HEK293 (cell line): ENCODE results near the gene TNKS2.

Experiments used
- RBAK ChIP-seq: fragments of 450-650 bp; formaldehyde crosslinking; IDR thresholded peaks from 2 replicates; pipeline ENCODE4 v1.5.1; 2016; ENCODE audit warnings: missing biosample characterization, missing genetic modification characterization
- SETDB1 ChIP-seq: IDR thresholded peaks from one replicate; pipeline ENCODE4 v1.6.1; 2017; ENCODE audit warnings: mild to moderate bottlenecking, low read length, moderate library complexity, mixed read lengths; ENCODE audit not compliant: insufficient read length
- TF ChIP-seq, protein P1 (sequence below): fragments of 450-650 bp; formaldehyde crosslinking; IDR thresholded peaks from 2 replicates; pipeline ENCODE4 v1.5.1; 2016; ENCODE audit warnings: missing biosample characterization, missing genetic modification characterization

DNA sequence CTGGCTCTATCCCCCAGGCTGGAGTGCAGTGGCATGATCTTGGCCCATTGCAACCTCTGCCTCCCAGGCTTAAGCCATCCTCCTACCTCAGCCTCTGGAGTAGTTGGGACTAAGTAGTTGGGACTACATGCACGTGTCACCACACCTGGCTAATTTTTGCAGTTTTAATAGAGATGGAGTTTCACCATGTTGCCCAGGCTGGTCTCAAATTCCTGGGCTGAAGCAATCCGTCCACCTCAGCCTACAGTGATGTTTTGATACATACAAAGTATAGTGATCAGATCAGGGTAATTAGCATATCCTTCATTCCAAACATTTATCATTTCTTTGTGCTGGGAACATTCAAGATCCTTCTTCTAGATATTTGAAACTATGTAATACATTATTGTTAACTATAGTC is 22.5 kb upstream of the TNKS2 start:
- TF ChIP-seq, protein P1, sequence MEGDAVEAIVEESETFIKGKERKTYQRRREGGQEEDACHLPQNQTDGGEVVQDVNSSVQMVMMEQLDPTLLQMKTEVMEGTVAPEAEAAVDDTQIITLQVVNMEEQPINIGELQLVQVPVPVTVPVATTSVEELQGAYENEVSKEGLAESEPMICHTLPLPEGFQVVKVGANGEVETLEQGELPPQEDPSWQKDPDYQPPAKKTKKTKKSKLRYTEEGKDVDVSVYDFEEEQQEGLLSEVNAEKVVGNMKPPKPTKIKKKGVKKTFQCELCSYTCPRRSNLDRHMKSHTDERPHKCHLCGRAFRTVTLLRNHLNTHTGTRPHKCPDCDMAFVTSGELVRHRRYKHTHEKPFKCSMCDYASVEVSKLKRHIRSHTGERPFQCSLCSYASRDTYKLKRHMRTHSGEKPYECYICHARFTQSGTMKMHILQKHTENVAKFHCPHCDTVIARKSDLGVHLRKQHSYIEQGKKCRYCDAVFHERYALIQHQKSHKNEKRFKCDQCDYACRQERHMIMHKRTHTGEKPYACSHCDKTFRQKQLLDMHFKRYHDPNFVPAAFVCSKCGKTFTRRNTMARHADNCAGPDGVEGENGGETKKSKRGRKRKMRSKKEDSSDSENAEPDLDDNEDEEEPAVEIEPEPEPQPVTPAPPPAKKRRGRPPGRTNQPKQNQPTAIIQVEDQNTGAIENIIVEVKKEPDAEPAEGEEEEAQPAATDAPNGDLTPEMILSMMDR: no peak
- TF ChIP-seq SETDB1 (no peak), RBAK (no peak)
